Measurements from ENCODE around the gene PDCD1LG2.
"Not testable (repeated sequence)": the region's sequence is repeated elsewhere in the genome, so short reads cannot be mapped to it uniquely, and the experiment has no call there.

Gene PDCD1LG2

DNA sequence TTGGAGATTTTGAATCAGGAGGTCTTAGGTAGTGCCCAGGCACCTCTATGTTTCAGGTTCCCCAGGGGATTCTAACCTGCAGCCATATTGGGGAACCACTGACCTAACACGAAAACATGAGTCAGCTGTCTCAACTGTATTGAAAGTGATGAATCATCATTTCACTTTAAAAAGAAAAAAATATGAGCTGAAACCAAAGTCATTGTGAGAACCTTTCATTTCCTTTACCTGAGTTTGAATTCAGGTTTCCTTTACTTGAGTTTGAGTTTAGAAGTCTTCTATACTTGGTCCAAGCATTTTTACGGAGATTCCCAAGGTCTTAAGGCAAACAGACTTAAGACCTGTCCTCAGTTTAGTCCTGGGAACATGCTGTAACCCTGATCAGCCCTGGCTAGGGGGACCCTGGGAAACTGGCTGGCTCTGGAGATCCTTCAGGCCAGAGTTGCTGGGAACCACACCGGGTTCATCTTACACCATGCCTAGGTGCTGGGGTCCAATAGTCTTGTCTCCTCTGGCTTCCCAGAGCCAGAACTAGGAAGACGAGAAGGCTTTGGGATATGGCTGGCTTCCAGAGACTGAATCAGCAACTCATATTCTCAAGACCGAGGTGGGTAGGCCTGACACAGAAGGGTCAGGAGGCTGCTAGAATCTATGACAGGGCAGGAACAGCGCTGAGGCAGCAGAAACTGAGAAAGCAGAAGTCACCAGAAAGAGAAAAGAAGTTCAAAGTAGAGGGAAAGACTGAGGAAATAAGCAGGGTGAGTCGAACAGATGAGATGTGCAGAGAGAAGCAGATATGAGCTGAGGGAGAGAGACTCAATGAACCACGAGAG is 16.4 kb upstream of the PDCD1LG2 start:
- peak in 1 of 5 experiments; percentile 85 for DNase-seq

DNA sequence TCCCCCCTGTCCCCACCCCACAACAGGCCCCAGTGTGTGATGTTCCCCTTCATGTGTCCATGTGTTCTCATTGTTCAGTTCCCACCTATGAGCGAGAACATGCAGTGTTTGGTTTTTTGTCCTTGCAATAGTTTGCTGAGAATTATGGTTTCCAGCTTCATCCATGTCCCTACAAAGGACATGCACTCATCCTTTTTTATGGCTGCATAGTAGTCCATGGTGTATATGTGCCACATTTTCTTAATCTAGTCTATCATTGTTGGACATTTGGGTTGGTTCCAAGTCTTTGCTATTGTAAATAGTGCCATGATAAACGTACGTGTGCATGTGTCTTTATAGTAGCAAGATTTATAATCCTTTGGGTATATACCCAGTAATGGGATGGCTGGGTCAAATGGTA is 15.6 kb upstream of the PDCD1LG2 start:
- DNase-seq: not testable (repeated sequence)

DNA sequence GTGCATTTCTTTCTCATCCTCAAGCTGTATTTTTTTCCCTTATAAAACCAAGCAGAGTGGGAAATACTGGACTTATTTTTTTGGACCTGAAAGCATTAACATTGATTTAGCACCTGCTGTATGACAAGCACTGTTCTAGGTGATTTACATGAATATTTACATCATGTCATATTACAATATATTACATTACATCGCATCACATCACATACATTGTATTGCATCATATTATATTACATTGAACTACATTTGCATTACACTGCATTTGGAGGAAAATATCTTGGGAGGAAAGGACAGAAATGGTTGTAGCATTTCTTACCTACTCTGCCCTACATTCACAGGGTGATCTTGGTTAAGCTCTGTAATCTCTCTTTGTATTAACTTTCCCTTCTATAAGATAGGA is 11.2 kb upstream of the PDCD1LG2 start:
- no peak for DNase-seq

DNA sequence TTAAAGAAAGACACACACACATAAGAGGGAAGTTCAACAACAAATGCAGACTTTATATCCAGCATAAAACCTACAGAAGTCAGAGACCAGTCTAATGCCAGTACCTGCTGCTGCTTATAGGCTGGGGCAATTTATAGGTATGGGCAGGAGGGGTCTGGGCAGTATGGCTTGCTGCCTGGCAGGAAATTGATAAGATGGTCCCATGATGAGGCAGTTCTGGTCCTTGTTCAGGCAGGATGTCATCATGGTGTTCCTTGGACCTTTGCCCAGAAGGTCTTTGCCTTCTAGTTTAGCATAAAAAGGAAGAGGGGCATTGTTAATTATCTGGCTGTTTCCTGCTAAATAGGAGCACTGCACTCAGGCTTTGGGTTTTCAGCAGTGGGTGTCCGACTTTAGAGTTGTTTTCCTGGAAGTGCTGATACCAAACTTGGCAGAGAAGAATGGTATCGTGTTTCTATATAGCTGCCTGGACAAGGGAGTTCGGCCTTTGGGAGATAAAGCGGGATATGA is 10.4 kb upstream of the PDCD1LG2 start:
- no peak for DNase-seq

DNA sequence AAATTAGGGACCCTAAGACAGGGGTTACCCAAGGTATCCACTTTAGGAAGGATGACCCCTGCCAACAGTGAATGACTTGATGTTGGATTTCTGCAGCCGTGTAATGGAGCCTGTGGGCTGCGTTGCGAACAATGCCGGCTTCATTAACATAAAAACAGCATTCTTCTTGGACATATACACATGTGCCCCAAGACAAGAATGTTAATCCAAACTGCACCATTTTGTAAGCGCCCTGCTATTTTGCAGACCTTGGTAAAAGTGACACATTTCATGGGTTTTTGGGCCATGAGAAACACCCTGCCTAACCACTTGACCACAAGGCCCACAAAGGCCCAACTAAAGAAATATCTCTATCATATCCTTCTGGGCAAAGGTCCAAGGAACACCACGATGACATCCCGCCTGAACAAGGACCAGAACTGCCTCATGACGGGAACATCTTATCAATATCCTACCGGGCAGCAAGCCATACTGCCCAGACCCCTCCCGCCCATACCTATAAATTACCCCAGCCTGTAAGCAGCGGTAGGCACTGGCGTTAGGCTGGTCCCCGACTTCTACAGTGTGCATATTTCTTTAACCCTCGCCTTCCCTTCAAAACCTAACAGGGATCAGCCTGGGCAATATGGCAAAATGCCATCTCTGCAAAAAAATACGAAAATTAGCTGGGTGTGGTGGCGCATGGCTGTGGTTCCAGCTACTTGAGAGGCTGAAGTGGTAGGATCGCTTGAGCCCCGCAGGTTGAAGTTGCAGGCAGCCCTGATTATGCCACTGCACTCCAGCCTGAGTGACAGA is 9.7 kb upstream of the PDCD1LG2 start:
- DNase-seq: no peak

DNA sequence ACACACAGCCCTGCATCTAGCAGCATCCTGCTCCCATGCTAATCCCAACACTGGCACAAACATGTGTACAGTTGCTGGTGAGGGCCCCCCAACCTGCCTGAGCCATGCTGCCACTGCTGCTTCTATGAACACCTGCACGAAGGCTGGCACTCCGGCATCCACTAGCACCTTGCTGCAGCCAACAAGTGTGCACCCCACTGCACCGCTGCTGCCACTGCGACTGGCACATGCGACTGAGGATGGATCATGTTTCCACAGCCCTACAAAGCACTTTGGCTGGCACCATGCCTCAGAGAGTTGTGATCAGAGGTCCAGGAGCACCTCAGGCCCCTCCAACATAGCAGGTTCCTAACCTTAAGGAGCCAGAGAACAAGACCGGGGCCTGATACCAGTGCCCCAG is 7.8 kb upstream of the PDCD1LG2 start:
- DNase-seq: no peak

DNA sequence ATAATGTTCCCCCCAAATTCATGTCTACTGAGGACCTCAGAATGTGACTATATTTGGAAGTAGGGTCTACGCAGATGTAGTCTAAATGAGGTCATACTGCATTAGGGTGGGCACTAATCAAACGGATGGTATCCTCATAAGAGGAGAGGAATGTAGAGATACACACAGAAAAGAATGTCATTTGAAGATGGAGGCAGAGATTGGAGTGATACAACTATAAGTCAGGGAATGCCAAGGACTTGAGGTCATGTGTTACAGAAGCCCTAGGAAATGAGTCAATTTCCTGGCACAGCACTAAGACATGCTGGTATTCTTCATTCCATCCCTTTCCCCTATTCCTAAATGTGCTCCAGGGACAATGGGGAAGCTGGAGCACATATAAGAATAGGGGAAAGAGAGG is 758 bp upstream of the PDCD1LG2 start:
- DNase-seq: no peak

DNA sequence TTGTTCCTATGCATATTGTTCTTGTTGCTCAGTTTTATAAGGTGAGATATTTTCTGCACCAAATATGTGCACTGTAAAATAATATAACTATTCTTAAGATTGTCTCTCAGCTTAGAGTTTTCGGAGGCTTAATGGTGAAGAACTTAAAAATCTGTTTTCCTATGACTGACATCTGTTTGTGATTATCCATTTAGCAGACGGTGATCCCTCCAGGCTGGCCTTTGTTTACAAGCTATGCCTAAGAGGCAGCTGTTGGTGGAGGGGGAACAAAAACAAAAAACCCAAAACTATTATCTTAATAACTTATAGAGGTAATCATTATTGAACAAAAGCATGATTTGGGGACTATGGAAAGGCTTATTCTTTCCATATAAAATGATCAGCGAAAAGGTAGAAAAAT is 658 bp downstream of the PDCD1LG2 start:
- no peak for DNase-seq

DNA sequence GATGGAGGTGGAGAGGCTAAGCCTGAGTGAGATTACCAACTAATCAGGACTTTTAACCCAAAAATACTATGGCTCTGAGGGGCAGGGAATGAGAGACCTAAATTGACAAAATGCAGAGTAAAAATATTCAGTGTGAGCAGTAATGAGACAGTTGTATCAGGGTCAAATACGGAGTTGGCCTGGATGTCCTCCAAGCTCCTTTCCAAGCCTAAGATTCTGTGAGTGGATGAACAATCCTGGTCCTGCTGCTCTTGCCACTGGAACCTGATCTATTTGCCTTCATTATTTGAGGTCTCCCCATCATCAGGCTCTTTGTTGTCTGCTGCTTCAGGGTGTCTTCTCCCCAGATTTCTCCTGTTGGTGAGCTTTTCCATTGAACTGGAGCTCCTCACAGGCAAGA is 1.1 kb downstream of the PDCD1LG2 start:
- DNase-seq: no peak

DNA sequence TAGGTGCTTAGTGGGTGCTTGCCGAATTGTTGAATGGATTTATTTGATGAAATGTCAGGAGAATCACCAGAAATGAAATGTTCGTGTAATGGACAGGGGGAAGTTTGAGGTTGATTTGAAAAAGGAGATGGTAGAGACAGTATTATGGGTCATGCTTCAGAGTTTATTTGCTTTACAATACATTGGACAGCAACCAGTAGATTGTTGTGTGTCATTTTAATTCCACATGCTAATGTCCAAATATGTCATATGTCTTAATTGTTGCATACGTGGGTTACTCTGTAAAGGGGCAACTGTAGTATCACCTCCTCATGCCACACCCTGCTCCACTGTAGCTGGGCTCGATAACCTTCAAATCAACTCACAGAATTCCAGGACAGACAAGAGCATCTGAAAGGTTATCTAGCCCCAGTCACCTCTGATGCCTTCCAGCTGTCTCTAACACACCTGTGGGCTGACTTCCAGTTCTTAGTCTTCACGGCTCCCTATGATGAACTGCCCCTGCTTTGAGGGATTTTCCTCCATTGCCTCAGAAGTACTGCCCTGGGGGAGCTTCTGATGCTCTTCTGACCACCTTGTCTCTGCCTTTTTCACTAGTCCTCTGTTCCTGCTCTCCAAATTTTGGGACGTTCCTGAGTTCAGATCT is 1.7 kb downstream of the PDCD1LG2 start:
- no peak for DNase-seq

DNA sequence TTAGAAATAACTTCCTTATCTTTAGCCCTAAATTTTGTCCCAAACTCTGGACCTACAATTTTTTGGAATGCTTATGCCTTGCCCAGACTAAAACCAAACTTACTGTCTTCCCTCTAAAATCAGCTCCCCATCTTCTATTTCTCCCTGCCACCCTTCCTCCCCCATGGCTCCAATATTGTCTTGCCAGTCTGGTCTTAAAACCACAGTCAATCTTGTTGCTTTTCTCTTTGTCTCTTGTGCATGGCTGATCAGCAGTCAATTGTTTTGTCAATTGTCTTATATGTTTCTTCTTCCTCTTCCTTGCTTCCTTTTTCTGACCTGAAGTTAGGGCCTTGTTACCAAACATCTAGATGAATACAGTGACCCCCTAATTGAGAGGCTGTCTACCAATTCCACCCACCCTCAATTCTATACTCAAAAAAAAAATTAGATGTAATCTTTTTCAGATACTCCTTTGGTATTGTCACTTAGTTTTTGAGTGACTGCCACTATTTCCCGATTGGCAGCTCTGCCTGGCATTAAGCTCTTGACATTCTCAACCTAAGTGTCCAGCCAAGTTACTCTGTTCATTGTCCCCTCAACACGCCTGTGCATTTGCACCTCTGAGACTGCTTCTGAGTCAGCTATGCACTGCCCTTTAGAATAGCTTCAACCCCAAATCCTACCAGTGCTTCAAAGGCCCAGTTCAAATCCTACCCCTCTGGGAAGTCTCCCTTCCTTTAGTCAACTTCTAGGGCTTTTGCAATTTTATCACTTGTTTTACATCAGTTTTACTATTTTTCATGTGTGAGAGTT is 2.5 kb downstream of the PDCD1LG2 start:
- no peak for DNase-seq

DNA sequence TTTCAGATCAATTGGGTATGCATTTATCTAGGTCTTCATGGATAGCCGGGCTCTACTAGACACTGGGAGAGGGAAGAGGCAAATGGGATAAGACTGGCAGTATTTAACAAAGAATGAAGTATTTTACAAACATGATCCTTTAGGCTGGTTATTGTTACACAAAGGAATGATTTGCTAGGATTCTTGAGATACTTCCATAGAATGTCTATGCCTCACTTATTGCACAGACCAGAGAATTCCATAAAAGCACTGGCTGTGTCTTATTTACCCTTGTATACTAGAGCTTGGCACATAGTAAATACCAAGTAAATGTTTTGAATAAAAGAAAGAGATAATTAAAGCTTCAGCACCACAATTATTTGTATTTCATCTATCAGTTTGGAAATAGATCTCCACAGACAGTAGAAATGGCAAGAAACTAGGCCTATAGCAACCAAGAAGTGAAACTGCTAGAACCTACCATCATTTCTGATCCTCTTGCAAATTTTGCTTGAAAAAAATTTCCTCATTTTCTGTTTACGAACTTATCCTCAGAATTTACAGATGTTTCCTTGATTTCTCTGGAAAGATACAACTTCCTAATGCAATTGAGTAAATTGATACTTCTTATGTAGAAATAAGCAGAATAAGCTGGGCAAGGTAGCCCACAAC is 3.8 kb downstream of the PDCD1LG2 start:
- no peak for DNase-seq

DNA sequence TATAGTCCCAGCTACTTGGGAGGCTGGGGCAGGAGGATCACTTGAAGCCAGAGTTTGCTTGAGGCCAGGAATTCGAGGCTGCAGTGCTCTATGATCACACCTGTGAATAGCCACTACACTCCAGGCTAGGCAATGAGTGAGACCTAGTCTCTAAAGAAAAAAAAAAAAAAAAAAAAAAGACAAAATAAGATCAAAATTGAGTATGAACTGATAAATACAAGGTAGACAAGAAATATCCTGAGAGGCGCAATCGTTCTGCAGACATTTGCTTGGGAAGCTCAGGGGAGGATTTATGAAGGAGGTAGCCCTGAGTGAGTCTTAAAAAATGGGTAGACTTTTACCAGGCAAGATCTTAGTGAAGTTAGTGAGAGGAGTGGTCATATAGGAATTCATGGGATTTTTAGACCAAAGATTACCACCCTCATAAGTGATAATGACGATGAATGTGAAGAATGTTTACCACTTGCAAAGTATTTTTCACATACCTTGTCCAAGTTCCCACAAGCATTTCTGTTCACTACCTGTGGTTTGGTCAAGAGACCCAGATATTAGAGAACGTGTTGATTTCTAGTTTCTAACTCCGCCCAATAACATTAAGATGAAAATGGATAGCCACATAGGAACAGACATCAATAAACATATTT is 4.4 kb downstream of the PDCD1LG2 start:
- DNase-seq: no peak

DNA sequence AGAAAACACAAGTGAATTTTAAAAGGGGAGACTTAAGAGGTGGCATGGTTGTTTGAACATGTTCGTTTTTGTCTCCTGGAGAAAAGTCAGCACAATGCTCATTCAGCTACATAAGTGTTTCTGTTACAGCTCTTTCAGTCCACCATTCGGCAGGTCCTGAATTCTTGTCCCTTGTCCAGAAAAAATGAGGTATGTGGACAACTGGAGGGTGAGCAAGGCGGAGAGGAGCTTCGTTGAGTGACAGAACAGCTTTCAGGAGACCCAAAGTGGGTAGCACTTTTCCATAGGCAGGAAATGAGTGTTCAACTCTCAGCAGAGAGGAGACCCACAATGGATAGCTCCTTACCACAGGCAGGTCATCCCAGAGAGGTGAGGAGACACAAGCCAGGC is 4.9 kb downstream of the PDCD1LG2 start:
- no peak for DNase-seq

DNA sequence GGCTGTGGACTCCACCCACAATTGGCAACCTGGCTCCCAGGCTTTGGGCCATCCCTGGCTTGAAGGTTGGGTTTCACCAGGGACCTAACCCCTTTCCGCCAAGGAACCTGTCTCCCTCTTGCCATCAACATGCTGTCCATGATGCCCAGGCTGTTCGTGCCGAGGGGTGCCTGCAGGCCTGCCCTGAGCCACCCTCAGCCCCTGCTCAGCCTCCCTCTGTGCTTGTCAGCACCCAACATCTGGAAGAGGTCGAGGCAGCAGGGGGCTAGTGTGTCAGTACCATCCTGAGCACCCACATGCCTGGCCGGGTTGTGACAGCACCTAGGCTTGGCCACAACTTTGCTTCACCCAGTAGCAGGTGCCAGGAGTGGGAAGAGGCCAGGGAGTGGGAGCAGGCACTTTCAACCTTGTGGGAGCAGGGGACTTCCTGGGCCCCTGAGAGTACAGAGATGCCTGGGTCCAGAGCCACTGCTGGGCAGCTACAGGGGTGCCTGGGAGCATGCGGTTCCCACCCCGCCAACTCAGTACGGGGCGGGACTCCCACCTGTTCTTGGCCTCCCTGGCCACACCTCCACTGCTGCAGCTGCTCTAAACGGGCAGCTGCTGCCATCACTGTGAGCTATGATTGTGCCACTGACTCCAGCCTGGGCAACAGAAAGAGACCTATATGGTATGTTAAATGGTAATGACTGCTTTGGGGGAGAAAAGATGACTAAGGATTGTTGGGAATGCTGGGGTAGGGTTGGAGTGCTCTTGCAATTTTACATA is 6.3 kb downstream of the PDCD1LG2 start:
- no peak for DNase-seq

DNA sequence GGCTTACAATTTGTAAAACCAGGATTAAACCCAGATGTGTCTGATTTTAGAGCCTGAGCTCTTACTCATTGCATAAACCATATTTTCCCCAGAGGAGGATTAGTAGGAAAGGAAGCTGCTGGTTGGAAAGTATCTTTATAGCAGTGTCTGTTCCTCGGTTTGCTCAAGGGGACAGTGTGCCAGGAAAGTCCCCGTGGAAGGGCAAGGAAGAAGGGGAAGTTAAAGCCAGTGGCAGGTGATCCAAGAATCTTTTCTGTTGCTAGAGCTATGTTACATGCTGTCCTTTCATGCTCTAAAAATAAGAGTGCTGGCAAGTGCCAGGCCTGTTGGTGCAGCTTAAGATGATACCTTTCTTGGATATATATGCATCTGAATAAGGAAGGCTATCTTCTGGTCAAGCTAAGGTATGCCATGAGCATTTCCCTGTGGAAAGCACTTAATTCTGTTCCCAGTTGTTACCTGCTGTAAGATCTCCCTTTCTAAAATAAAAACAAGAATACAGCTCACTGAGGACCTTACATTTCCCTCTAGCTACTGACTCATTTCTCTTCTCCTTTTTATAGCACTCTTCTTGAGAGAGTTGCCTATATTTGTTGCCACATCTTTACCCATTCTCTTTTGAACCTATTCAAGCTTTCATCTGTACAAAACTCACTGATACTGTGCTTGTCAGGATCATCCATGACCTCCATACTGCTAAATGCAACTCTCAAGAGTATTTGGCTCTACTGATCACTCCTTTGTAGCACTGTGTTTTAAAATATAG is 8.0 kb downstream of the PDCD1LG2 start:
- DNase-seq: peak in 1 of 5 experiments; percentile 54

DNA sequence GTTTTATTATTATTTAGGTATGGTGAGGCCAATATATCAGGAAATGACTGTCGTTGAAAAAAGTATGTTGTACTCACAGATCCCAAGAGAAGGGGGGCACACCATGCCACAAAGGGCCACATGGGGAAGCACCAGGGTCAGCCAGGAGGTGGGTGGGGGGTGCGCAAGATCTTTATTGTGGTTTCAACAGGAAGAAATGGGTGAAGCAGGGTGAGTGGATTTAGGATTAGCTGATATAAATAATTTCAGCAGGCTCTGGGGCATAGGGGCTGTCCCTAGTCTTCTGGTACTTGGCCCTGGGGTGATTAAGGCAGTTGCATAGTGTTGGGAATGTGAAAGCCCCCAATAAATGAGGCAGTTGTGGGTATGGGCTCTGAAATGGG is 8.6 kb downstream of the PDCD1LG2 start:
- DNase-seq: peak in 1 of 5 experiments; percentile 39

DNA sequence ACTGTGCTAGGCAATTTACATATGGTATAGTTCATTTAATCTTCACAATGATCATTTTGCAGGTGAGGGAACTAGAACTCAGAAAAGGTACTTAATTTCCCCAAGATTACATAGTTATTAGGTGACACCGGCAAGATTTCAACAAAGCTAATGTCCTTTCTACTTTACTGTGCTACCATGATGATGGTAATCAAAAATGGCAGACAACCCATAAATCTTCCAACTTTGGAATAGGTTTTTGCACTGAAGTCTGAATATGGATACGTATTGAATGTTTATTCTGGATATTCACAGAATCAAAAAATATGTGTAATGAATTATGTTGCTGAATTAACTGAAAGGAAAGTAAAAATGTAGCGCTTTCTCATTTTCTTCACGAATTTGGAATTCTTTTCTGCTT is 13.8 kb downstream of the PDCD1LG2 start:
- DNase-seq: no peak

DNA sequence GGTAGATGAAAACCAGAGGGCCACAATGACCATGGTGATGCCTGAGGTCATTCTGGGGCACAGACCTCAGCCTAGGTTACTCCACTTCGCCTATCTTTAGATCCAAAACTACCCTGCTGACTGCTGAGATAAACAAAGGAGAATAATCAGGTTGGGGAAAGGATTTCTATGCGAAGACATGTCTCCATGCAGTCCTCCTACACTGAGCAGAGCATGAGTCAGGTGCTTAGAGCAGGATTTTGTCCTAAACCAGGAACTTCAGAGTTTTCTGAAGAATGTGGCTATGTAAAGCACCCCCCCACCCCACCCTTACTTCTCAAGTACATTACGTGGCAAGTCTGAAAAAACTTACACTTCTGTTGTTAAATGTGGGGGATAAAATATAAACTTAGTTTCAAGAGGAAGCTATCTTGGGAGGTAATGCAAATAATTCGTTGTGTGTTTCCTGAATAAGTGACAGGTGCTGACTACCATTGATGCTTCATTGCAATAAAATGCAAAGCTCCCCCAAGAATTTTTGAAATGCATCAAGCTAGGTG is 19.4 kb downstream of the PDCD1LG2 start:
- no peak for DNase-seq
